Activated naive CD8-positive, alpha-beta T cell (primary cell): ENCODE measurements around the gene ZPBP2.
"Not testable (repeated sequence)": the region's sequence is repeated elsewhere in the genome, so short reads cannot be mapped to it uniquely, and the experiment has no call there.

ENCODE experiments used
- H3K27ac Mint-ChIP-seq: one replicate; pipeline ENCODE4 v1.8.0; 2021; ENCODE audit warnings: mixed read lengths
- H3K27me3 Mint-ChIP-seq: one replicate; pipeline ENCODE4 v1.8.0; 2021; ENCODE audit warnings: mixed read lengths
- H3K36me3 Mint-ChIP-seq: one replicate; pipeline ENCODE4 v1.8.0; 2021; ENCODE audit warnings: mixed read lengths
- H3K4me1 Mint-ChIP-seq: one replicate; pipeline ENCODE4 v1.8.0; 2021; ENCODE audit warnings: low read depth, mixed read lengths
- H3K4me3 Mint-ChIP-seq: one replicate; pipeline ENCODE4 v1.8.0; 2021; ENCODE audit warnings: mild to moderate bottlenecking, mixed read lengths
- H3K9me3 Mint-ChIP-seq: one replicate; pipeline ENCODE4 v1.8.0; 2021; ENCODE audit warnings: low read depth, mixed read lengths

ZPBP2 gene

GRCh38 chr17:39841134-39841683 is 26.8 kb upstream of the ZPBP2 start:
- peak overlapping the region; percentile 38 for H3K4me3 Mint-ChIP-seq
- peaks cover 37% of the 10 kb centered on the region for H3K36me3 Mint-ChIP-seq
- no peaks in the 10 kb centered on the region for H3K27me3 Mint-ChIP-seq
- H3K27ac Mint-ChIP-seq, result peak overlapping the region; percentile 75
- H3K4me1 Mint-ChIP-seq, result peaks cover 67% of the 10 kb centered on the region
- H3K9me3 Mint-ChIP-seq, result peaks cover 7% of the 10 kb centered on the region

GRCh38 chr17:39845052-39845846 is 22.8 kb upstream of the ZPBP2 start:
- peak overlapping the region; percentile 94 for H3K27ac Mint-ChIP-seq
- H3K36me3 Mint-ChIP-seq, result peaks cover 20% of the 10 kb centered on the region
- peak overlapping the region; percentile 45 for H3K4me3 Mint-ChIP-seq
- H3K27me3 Mint-ChIP-seq, result no peaks in the 10 kb centered on the region
- no peaks in the 10 kb centered on the region for H3K9me3 Mint-ChIP-seq
- peaks cover 84% of the 10 kb centered on the region for H3K4me1 Mint-ChIP-seq

GRCh38 chr17:39846205-39846604 is 21.8 kb upstream of the ZPBP2 start:
- no peaks in the 10 kb centered on the region for H3K9me3 Mint-ChIP-seq
- H3K4me1 Mint-ChIP-seq, result peaks cover 78% of the 10 kb centered on the region
- no peaks in the 10 kb centered on the region for H3K27me3 Mint-ChIP-seq
- peak overlapping the region; percentile 27 for H3K4me3 Mint-ChIP-seq
- peaks cover 17% of the 10 kb centered on the region for H3K36me3 Mint-ChIP-seq
- peak overlapping the region; percentile 75 for H3K27ac Mint-ChIP-seq

GRCh38 chr17:39848600-39848999 is 19.4 kb upstream of the ZPBP2 start:
- Mint-ChIP-seq H3K4me3 (peak overlapping the region; percentile 67), H3K27me3 (no peaks in the 10 kb centered on the region), H3K27ac (peak overlapping the region; percentile 92), H3K9me3 (no peaks in the 10 kb centered on the region), H3K36me3 (peaks cover 11% of the 10 kb centered on the region), H3K4me1 (peaks cover 74% of the 10 kb centered on the region)

- H3K9me3 Mint-ChIP-seq, H3K27ac Mint-ChIP-seq: not testable (repeated sequence)
- peaks cover 70% of the 10 kb centered on the region for H3K4me1 Mint-ChIP-seq
Observed at GRCh38 chr17:39850186-39850585, 17.8 kb upstream of the ZPBP2 start.

GRCh38 chr17:39852239-39852638 is 15.8 kb upstream of the ZPBP2 start:
- peaks cover 62% of the 10 kb centered on the region for H3K4me1 Mint-ChIP-seq

More at GRCh38 chr17:39850186-39850585, 17.8 kb upstream of the ZPBP2 start:
- H3K4me3 Mint-ChIP-seq, H3K27me3 Mint-ChIP-seq: not testable (repeated sequence)
- peaks cover 15% of the 10 kb centered on the region for H3K36me3 Mint-ChIP-seq

GRCh38 chr17:39854909-39855308 is 13.1 kb upstream of the ZPBP2 start:
- Mint-ChIP-seq H3K27me3 (no peaks in the 10 kb centered on the region), H3K9me3 (no peaks in the 10 kb centered on the region), H3K4me3 (peak overlapping the region; percentile 3), H3K27ac (peak overlapping the region; percentile 80), H3K4me1 (peaks cover 58% of the 10 kb centered on the region), H3K36me3 (peaks cover 12% of the 10 kb centered on the region)

More at GRCh38 chr17:39852239-39852638, 15.8 kb upstream of the ZPBP2 start:
- peak overlapping the region; percentile 46 for H3K4me3 Mint-ChIP-seq
- H3K27me3 Mint-ChIP-seq, result no peaks in the 10 kb centered on the region
- H3K9me3 Mint-ChIP-seq, result no peaks in the 10 kb centered on the region
- H3K27ac Mint-ChIP-seq, result peak overlapping the region; percentile 73
- H3K36me3 Mint-ChIP-seq, result peaks cover 9% of the 10 kb centered on the region

- H3K4me1 Mint-ChIP-seq, result peaks cover 65% of the 10 kb centered on the region
Observed at GRCh38 chr17:39855911-39856649, 11.9 kb upstream of the ZPBP2 start.

GRCh38 chr17:39861235-39861634 is 6.8 kb upstream of the ZPBP2 start:
- Mint-ChIP-seq H3K4me1 (peaks cover 60% of the 10 kb centered on the region), H3K4me3 (peak overlapping the region; percentile 98), H3K9me3 (no peaks in the 10 kb centered on the region), H3K36me3 (peaks cover 4% of the 10 kb centered on the region), H3K27ac (peak overlapping the region; percentile 94), H3K27me3 (no peaks in the 10 kb centered on the region)

More at GRCh38 chr17:39855911-39856649, 11.9 kb upstream of the ZPBP2 start:
- H3K9me3 Mint-ChIP-seq, H3K27me3 Mint-ChIP-seq, H3K4me3 Mint-ChIP-seq, H3K27ac Mint-ChIP-seq: not testable (repeated sequence)
- H3K36me3 Mint-ChIP-seq, result peaks cover 11% of the 10 kb centered on the region

GRCh38 chr17:39863244-39863917 is 4.6 kb upstream of the ZPBP2 start:
- H3K36me3 Mint-ChIP-seq, result peaks cover 4% of the 10 kb centered on the region
- no peaks in the 10 kb centered on the region for H3K27me3 Mint-ChIP-seq
- no peaks in the 10 kb centered on the region for H3K9me3 Mint-ChIP-seq
- peak overlapping the region; percentile 99 for H3K27ac Mint-ChIP-seq
- peak overlapping the region; percentile 98 for H3K4me3 Mint-ChIP-seq
- H3K4me1 Mint-ChIP-seq, result peaks cover 66% of the 10 kb centered on the region

GRCh38 chr17:39863918-39864746 is 3.9 kb upstream of the ZPBP2 start, which contains the start of gene IKZF3:
Gene IKZF3, minus strand, starts transcription at chr17:39864312. Its CDS starts 186 bp downstream, at chr17:39864126.
- Mint-ChIP-seq H3K4me3 (peak within 1 kb of the TSS; percentile 98), H3K9me3 (no peaks in the 10 kb centered on the region), H3K4me1 (peaks cover 70% of the 10 kb centered on the region), H3K27ac (peak within 1 kb of the TSS; percentile 99), H3K27me3 (no peaks in the 10 kb centered on the region), H3K36me3 (peaks cover 4% of the 10 kb centered on the region)

GRCh38 chr17:39866013-39866730 is 1.8 kb upstream of the ZPBP2 start:
- H3K27me3 Mint-ChIP-seq, result no peaks in the 10 kb centered on the region
- H3K36me3 Mint-ChIP-seq, result peaks cover 2% of the 10 kb centered on the region
- H3K27ac Mint-ChIP-seq, result peak overlapping the region; percentile 99
- no peaks in the 10 kb centered on the region for H3K9me3 Mint-ChIP-seq
- H3K4me1 Mint-ChIP-seq, result peaks cover 52% of the 10 kb centered on the region
- H3K4me3 Mint-ChIP-seq, result peak overlapping the region; percentile 98

- peak overlapping the region; percentile 99 for H3K27ac Mint-ChIP-seq
- H3K4me1 Mint-ChIP-seq, result peaks cover 47% of the 10 kb centered on the region
- no peaks in the 10 kb centered on the region for H3K27me3 Mint-ChIP-seq
- no peaks in the 10 kb centered on the region for H3K36me3 Mint-ChIP-seq
- no peaks in the 10 kb centered on the region for H3K9me3 Mint-ChIP-seq
- H3K4me3 Mint-ChIP-seq, result peak overlapping the region; percentile 82
Observed at GRCh38 chr17:39867084-39867879, 720 bp upstream of the ZPBP2 start.
